GM12878 (cell line): Measurements from ENCODE around the gene TBATA. TPM values are rescaled to one million over a fixed set of nuclear protein-coding genes. Genes with fewer than 3 reads are reported as not detected.

ENCODE experiments used
- ATAC-seq: fragments of 200-7000 bp; cut with Tn5 transposase; 3 replicates; pipeline ENCODE4 v1.9.1; 2020; ENCODE audit warnings: mild to moderate bottlenecking, moderate library complexity
- BruUV-seq: library from RNA; stranded (reverse); fragments of 400-500 nt; replicated peaks from 2 replicates; lab custom pipeline; 2021; lab: Mats Ljungman, UMichigan
- CTCF ChIA-PET: fragments of 300-600 bp; sonication (Branson Sonifier 250); formaldehyde crosslinking; extraction: SDS; loops from one replicate; lab custom pipeline; 2021; ENCODE audit warnings: inconsistent platforms; lab: Yijun Ruan, JAX
- POLR2A ChIA-PET: fragments of 350-600 bp; formaldehyde crosslinking; extraction: SDS; loops from one replicate; lab custom pipeline; 2021; ENCODE audit warnings: inconsistent platforms; lab: Charles Lee
- RAD21 ChIA-PET: fragments of 300-600 bp; sonication (Branson Sonifier 250); formaldehyde crosslinking; loops from one replicate; lab custom pipeline; 2023; ENCODE audit warnings: antibody characterized with exemption; ENCODE audit not compliant: unreplicated experiment; lab: Charles Lee
- SMC1A ChIA-PET: fragments of 300-600 bp; sonication (Branson Sonifier 250); formaldehyde crosslinking; loops from one replicate; lab custom pipeline; 2023; ENCODE audit not compliant: unreplicated experiment, uncharacterized antibody; lab: Charles Lee
- DNase-seq: peaks from one replicate; pipeline ENCODE4 v3.0.0-alpha.2; 2011; ENCODE audit warnings: low read depth, low spot score
- FAIRE-seq: peaks from 3 replicates; lab custom pipeline; 2011; peaks lifted over from hg19 to GRCh38; lab: Jason Lieb, UNC
- H2AFZ ChIP-seq: 2 replicates; pipeline ENCODE4 v1.6.0; 2011; ENCODE audit warnings: low read depth, low read length, control low read depth; ENCODE audit not compliant: control insufficient read depth
- H3K27ac ChIP-seq: 2 replicates; pipeline ENCODE4 v1.5.1; 2011; ENCODE audit warnings: control low read depth; ENCODE audit not compliant: control insufficient read depth, insufficient read depth
- H3K27me3 ChIP-seq, 2 experiments: replicated peaks in 1 of 2; 2 replicates each; pipeline versions ENCODE4 v1.6.0 to v1.6.1; 2011; ENCODE audit warnings: low read length in 1 of 2; ENCODE audit not compliant: control insufficient read depth in 2 of 2, insufficient read depth in 2 of 2
- H3K36me3 ChIP-seq, 2 experiments: 2 replicates each; pipeline ENCODE4 v1.5.1; 2011; ENCODE audit warnings: low read length in 1 of 2; ENCODE audit not compliant: control insufficient read depth in 2 of 2, insufficient read depth in 2 of 2
- H3K4me1 ChIP-seq: 2 replicates; pipeline ENCODE4 v1.6.1; 2011; ENCODE audit warnings: mild to moderate bottlenecking, low read length, moderate library complexity, mixed read lengths; ENCODE audit not compliant: control insufficient read depth, insufficient read depth
- H3K4me2 ChIP-seq: 2 replicates; pipeline ENCODE4 v1.6.0; 2011; ENCODE audit warnings: control low read depth; ENCODE audit not compliant: control insufficient read depth, insufficient read depth
- H3K4me3 ChIP-seq: fragments of 200-600 bp; sonication (generic); 2 replicates; pipeline ENCODE4 v1.5.1; 2016
- H3K79me2 ChIP-seq: 2 replicates; pipeline ENCODE4 v1.6.0; 2011; ENCODE audit warnings: low read length; ENCODE audit not compliant: control insufficient read depth, insufficient read depth
- H3K9ac ChIP-seq: 2 replicates; pipeline ENCODE4 v1.8.0; 2011; ENCODE audit warnings: low read length, control low read depth, mixed read lengths; ENCODE audit not compliant: control insufficient read depth, insufficient read depth
- H3K9me3 ChIP-seq: replicated peaks from 3 replicates; pipeline ENCODE4 v1.5.1; 2011; ENCODE audit warnings: mild to moderate bottlenecking, low read length; ENCODE audit not compliant: control insufficient read depth, insufficient read depth
- H4K20me1 ChIP-seq: 2 replicates; pipeline ENCODE4 v1.6.0; 2011; ENCODE audit not compliant: control insufficient read depth, insufficient read depth
- CHD4 ChIP-seq: fragments of 200-600 bp; sonication (generic); IDR thresholded peaks from 2 replicates; pipeline ENCODE4 v1.6.1; 2016; ENCODE audit warnings: mild to moderate bottlenecking
- RAD21 ChIP-seq: IDR thresholded peaks from 2 replicates; pipeline ENCODE4 v1.6.1; 2011; ENCODE audit warnings: mild to moderate bottlenecking, low read depth, low read length, moderate library complexity; ENCODE audit not compliant: insufficient read depth
- RELA ChIP-seq: fragments of 450-650 bp; IDR thresholded peaks from 2 replicates; pipeline ENCODE4 v1.8.0; 2014; ENCODE audit warnings: borderline replicate concordance; ENCODE audit not compliant: partially characterized antibody
- SMAD1 ChIP-seq: fragments of 450-650 bp; IDR thresholded peaks from 2 replicates; pipeline ENCODE4 v1.6.1; 2018; ENCODE audit warnings: mild to moderate bottlenecking, low read depth; ENCODE audit not compliant: partially characterized antibody
- SPI1 ChIP-seq: IDR thresholded peaks from 2 replicates; pipeline ENCODE4 v1.6.1; 2011; ENCODE audit warnings: low read depth, mild to moderate bottlenecking, low read length, moderate library complexity, borderline replicate concordance; ENCODE audit not compliant: insufficient read depth
- TARDBP ChIP-seq: IDR thresholded peaks from 2 replicates; pipeline ENCODE4 v1.6.1; 2016; ENCODE audit warnings: borderline replicate concordance
- ZNF217 ChIP-seq: fragments of 450-650 bp; IDR thresholded peaks from 2 replicates; pipeline ENCODE4 v1.6.1; 2017; ENCODE audit warnings: antibody characterized with exemption, mild to moderate bottlenecking
- ZZZ3 ChIP-seq: IDR thresholded peaks from 2 replicates; pipeline ENCODE4 v1.6.1; 2011; ENCODE audit warnings: low read depth; ENCODE audit not compliant: control insufficient read depth, insufficient read length
- WGBS: methylation state at CpG from one replicate; pipeline ENCODE4 v1.1.6; 2016; ENCODE audit warnings: low lambda C conversion rate; ENCODE audit not compliant: insufficient replicate concordance, insufficient coverage; ENCODE audit errors: missing lambda C conversion rate; 5-methylcytosine and 5-hydroxymethylcytosine counted together
- in situ Hi-C: fragments of 300-500 bp; cut with MboI; formaldehyde crosslinking; loops from 9 replicates; pipeline ENCODE4 v1.14.3; 2018; ENCODE audit warnings: mixed read lengths
- intact Hi-C: fragments of 100-400 bp; cut with micrococcal nuclease; formaldehyde crosslinking; loops from one replicate; pipeline ENCODE4 v1.14.2; 2022; ENCODE audit not compliant: unreplicated experiment
- polyA plus RNA-seq, 11 experiments: library from polyadenylated mRNA; depleted of rRNA in 4 of 11; unstranded in 6 of 11; stranded (reverse) in 5 of 11; fragments of >200 nt; fragmentation: Nextera tagmentation in 4 of 11; fragmentation: Illumina TruSeq in 1 of 11; extraction: Ambion mirVana in 4 of 11; extraction: Trizol in 1 of 11; gene quantifications; 1 replicate in 1 of 11; 2 replicates in 10 of 11; pipeline versions ENCODE4 v1.2.1 to v1.2.3, GENCODE V29; 2011 to 2016; ENCODE audit warnings: inconsistent platforms in 2 of 11, missing spikeins in 2 of 11, low read depth in 1 of 11
- total RNA-seq, 4 experiments: library from RNA; depleted of rRNA in 3 of 4; stranded (reverse); fragments of >200 nt in 3 of 4; fragmentation: Illumina TruSeq in 1 of 4; extraction: Trizol in 1 of 4; gene quantifications; 2 replicates each; pipeline versions ENCODE4 v1.2.1 to v1.2.3, GENCODE V29; 2013 to 2021
- TF ChIP-seq, protein P1 (sequence below): IDR thresholded peaks from 2 replicates; pipeline ENCODE4 v1.6.1; 2012; ENCODE audit warnings: mild to moderate bottlenecking, low read depth, low read length

TBATA gene
- total and polyA plus RNA-seq, 10 of the 15 experiments (the other 5 are each of a cell fraction or from before 2014, with no cell fraction given), result not detected

GRCh38 chr10:70753841-70754621, 31.1 kb downstream of the TBATA start (continued):
- TF ChIP-seq, protein P1, sequence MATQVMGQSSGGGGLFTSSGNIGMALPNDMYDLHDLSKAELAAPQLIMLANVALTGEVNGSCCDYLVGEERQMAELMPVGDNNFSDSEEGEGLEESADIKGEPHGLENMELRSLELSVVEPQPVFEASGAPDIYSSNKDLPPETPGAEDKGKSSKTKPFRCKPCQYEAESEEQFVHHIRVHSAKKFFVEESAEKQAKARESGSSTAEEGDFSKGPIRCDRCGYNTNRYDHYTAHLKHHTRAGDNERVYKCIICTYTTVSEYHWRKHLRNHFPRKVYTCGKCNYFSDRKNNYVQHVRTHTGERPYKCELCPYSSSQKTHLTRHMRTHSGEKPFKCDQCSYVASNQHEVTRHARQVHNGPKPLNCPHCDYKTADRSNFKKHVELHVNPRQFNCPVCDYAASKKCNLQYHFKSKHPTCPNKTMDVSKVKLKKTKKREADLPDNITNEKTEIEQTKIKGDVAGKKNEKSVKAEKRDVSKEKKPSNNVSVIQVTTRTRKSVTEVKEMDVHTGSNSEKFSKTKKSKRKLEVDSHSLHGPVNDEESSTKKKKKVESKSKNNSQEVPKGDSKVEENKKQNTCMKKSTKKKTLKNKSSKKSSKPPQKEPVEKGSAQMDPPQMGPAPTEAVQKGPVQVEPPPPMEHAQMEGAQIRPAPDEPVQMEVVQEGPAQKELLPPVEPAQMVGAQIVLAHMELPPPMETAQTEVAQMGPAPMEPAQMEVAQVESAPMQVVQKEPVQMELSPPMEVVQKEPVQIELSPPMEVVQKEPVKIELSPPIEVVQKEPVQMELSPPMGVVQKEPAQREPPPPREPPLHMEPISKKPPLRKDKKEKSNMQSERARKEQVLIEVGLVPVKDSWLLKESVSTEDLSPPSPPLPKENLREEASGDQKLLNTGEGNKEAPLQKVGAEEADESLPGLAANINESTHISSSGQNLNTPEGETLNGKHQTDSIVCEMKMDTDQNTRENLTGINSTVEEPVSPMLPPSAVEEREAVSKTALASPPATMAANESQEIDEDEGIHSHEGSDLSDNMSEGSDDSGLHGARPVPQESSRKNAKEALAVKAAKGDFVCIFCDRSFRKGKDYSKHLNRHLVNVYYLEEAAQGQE, result no peak
- TF ChIP-seq ZNF217 (no peak), ZZZ3 (no peak), RELA (no peak), SMAD1 (no peak), TARDBP (no peak), RAD21 (no peak)

DNA sequence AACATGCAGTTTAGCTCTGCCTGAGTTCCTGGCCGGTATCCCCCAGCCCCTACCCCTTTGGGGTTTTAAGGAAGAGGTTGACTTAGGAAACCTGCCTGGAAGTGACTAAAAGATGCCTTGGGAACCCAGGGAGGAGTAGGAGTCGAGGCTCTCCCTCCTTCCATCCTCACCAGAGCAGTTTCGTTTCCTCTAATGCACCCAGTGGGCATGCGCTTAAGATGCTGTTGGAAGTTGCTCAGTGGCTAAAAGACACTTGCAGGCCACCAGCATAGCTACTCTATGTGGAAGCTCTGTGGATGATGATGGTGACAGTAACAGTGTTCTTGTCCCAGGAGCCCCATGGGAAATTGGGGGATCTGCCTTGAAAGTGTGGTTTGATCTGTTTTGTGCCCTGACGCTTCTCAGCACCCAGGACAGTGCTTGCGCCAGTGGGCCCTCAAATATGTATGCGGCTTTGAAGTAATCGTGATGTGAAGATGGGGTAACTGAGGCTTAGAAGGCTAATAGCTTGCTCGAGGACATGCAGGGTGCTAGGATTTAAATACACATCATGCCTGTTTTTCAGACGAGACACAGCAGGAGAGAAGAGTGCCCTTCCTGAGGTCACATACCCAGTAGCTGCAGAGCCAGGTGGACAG, 32.0 kb downstream of the TBATA start:
- CTCF ChIA-PET, result interaction anchor here (2.1 to 3.4 kb wide), 3 partner anchors 135 to 292 kb away, joined by 5 to 24 read pairs (median 13); no protein-coding TSS in a partner anchor
- no TSS peak for BruUV-seq
- in situ Hi-C loops, result no loop called here

More for the DNA sequence above, 32.0 kb downstream of the TBATA start:
- RAD21 ChIA-PET, result interaction anchor here (1.1 to 2.1 kb wide), 2 partner anchors 194 to 204 kb away, joined by 3 to 6 read pairs; no protein-coding TSS in a partner anchor
- no peak overlapping the region for H3K4me3 ChIP-seq
- H3K36me3 ChIP-seq, result no peaks in the 10 kb centered on the region
- SMC1A ChIA-PET, result no interaction called here
- H3K4me1 ChIP-seq, result no peaks in the 10 kb centered on the region
- FAIRE-seq, result no peak
- no peak overlapping the region for H3K4me2 ChIP-seq
- DNase-seq, result no peak
- 39% methylated on average over 10 of the region's 10 CpGs for whole genome bisulfite sequencing
- intact Hi-C loops, result no loop called here
- H3K27ac ChIP-seq, result no peak overlapping the region
- no peaks in the 10 kb centered on the region for H3K9me3 ChIP-seq
- no peaks in the 10 kb centered on the region; a peak in 1 of 4 replicates for H3K27me3 ChIP-seq
- no peaks in the 10 kb centered on the region for H4K20me1 ChIP-seq
- TF ChIP-seq SPI1, result peak; percentile 31; the same call in 1 of the 2 replicates
- no peak for TF ChIP-seq CHD4
- H2AFZ ChIP-seq, result no peak overlapping the region
- H3K9ac ChIP-seq, result no peak overlapping the region
- POLR2A ChIA-PET, result no interaction called here
- H3K79me2 ChIP-seq, result no peaks in the 10 kb centered on the region
- ATAC-seq, result peak; percentile 57; the same call in 2 of the 3 replicates
